NCI-H748 treated with DMSO at 0.1 percent for 48 hours (cell line): ENCODE results near the gene GPR107.
A peak's percentile ranks its signal among the peaks of the same experiment; 100 is the strongest.

Experiments
- DNase-seq: peaks from one replicate; lab custom pipeline; 2025; lab: John Stamatoyannopoulos, UW

GPR107 gene

GRCh38 chr9:130159915-130160670, 106.4 kb downstream of the GPR107 start:
- no peak for DNase-seq

- no peak for DNase-seq
Measured at GRCh38 chr9:130160862-130161470, 107.3 kb downstream of the GPR107 start.

DNA sequence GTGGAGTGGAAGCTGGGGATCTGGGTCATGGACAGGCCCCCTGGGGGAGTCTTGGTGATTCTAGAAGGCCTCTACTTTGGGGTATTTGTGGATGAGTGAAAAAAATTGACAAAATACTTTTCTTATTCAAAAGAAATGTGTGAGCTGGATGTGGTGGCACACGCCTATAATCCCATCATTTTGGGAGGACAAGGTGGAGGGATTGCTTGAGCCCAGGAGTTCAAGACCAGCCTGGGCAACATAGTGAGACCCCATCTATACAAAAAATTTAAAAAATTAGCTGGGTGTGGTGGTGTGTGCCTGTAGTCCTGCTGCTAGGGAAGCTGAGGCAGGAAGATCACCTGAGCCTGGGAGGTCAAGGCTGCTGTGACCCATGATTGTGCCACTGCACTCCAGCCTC, 111.9 kb downstream of the GPR107 start:
- no peak for DNase-seq

GRCh38 chr9:130166399-130166798, 112.7 kb downstream of the GPR107 start:
- no peak for DNase-seq

DNA sequence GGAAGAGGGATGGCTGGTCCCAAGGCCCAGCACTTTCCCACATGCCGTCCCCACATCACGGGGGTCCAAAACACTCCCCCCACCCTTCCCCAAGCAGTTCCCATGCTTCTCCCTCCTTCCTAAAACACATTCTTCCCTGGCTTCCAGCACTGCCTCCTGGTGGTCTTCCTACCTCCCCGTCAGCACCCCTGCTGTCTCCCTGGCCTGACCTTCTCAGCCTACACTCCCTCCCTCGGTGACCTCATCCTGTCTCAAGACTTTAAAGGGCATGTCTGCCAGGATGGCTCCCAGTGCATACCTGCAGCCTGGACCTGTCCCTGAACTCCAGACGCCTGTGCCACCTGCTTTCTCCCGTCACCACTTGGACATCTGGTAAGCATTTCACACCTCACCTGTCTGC, 114.2 kb downstream of the GPR107 start:
- DNase-seq, result no peak

DNA sequence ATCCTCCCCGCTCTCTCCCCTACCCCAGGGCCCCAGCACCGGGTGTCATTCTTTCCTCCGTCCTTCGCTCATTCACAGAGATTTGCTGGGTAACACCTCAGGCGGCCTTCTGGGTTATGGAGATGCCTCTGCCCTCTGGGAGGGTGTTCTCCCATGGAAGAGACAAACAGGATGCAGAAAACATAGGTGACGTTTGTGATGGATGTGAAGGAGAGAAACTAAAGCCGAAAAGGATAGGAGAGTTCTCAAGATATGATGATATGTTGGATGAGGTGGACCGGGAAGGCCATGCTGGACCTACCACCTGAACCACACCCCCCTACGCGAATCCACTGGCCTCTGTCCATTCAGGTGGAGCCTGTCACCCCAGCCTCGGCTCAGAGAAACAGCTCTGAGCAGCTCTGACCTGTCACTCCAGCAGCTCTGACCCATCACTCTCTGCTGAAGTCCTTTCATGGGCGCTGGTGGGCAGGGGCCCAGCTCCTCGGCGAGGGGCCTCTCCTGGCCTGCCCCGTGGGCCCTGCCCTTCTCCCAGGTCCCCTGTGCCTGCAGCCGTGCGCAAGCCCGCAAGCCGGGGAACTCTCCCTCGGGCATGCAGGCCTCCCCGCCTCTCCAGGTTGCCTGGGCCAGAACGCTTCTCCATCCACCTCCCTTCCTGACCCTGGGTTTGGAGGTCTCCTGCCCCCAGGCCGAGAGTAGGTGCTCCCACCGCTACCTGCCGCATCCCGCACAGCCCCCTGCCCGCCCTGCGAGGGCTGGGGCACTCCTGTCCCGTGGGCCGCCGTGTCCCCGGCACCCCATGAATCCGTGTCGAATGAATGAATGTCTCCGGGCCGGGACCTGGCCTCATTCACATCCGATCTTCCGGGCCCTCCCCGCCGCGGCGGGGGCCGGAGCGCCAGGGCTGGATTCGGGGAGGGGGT, 117.8 kb downstream of the GPR107 start:
- no peak for DNase-seq

GRCh38 chr9:130172161-130172857, 118.6 kb downstream of the GPR107 start, which contains the start of gene NCS1:
NCS1 (plus strand) TSS chr9:130172404; CDS start chr9:130172664, 260 bp downstream.
- peak; percentile 33 for DNase-seq

- DNase-seq, result no peak
Measured at GRCh38 chr9:130172858-130173665, 119.4 kb downstream of the GPR107 start.

DNA sequence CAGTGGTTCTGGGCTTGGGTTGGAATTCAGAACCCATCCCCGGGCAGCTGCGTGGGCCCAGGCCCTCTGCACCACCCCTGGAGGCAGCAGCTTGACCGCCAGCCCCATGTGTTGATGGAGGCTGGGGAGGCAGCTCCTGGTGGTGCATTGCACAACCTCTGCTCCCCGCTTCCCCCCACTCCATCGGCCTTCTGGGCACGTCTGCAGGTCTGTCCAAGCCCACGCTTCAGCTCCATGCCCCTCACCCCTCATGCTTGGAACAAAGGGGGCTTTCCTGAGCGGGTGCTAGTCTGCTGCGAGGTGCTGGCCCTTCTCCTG, 119.9 kb downstream of the GPR107 start:
- DNase-seq, result no peak

- DNase-seq, result no peak
Measured at GRCh38 chr9:130174025-130174424, 120.3 kb downstream of the GPR107 start.

DNA sequence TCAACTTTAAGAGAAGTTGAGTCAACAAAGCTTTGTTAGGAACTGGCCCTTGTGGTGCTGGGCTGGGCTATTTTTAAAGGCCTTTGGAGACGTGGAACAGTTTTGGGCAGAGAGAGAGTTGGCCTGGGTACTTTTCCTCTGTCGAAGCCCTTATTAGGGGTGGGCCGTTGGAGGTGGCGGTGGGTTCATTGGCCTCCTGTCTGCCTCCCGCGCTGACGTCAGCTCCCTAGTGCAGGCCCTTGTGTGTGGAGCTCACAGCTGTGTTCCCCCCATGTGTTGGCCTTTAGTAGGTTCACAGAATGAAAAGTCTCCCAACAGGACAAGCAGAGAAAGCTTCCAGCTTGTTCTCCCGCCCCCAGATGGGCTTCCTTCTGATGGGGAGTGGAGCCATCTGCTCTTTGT, 121.2 kb downstream of the GPR107 start:
- DNase-seq, result no peak

DNA sequence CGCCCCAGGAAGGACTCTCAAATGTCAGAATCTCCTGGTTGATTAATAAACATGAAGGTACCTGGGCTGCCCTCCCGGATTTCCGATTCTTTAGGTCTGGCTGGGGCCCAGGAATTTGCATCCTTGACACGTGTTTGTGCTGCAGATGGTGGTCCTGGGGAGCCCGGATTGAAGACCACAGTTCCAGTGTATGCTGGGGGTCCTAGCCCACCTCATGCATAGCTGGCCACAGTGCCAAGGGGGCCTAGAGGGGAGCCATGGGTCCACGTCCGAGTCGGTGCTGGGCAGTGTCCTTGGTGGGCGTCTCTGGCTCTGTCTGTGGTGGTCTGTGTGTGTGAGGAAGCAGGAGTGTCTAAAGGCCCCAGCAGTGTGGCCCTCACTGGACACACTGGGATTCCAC, 121.6 kb downstream of the GPR107 start:
- no peak for DNase-seq

DNA sequence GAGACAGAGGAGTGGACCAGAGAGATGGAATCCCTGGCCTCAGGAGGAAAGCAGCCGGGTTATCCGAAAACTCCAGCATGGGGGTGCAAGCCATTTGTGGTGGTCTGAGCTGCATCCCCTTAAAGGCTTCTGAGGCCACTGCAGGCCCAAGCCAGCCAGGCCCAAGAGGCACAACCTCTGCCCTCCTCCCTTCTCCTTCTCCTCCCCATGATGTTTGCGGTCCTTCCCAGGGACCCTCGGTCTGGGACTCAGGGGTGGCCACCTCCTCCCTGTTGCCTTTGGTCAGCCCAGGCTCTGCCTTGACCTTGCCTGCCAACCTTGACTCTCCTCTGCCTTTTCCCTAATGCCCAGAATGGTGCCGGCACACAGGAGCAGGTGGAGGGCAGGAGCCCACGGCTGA, 123.1 kb downstream of the GPR107 start:
- no peak for DNase-seq

DNA sequence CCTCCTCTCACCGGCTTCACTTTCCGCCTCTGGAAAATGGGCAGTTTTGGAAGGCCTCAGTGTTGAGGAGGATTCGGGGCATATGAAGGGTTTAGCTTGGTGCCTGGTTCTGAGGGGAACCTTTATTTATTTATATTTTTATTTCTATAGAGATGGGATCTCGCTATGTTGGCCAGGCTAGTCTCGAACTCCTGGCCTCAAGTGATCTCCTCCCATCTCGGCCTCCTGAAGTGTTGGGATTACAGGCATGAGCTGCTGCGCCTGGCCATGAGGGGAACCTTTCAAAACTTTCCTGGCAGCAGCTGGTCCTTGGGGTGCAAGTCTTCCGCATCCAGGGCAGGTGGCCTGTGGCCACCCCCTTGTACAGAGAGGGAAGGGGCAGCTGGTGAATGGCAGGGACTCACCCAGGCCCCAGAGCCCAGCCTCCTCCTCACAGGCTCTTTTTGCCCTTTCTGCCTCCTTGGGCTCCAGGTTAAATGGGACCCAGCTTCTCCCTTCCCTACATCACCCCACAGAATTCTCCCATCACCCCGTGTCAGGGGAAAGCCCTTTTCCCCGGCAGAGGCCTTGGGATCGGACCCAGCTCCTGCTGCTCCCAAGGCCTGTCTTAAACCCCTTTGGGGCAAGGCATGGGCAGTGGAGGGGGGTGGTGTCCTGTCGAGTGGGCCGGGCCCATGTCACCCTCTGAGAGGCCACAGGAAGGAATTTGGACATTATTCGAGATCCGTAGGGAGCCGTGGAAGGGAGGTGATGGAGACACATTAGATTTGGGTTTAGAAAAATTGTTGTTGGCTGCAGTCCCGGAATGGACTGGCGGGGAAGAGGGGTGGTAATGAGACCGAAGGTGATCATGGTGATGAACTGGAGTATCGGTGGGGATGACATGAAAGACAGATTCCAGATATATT, 124.4 kb downstream of the GPR107 start:
- DNase-seq, result no peak

DNA sequence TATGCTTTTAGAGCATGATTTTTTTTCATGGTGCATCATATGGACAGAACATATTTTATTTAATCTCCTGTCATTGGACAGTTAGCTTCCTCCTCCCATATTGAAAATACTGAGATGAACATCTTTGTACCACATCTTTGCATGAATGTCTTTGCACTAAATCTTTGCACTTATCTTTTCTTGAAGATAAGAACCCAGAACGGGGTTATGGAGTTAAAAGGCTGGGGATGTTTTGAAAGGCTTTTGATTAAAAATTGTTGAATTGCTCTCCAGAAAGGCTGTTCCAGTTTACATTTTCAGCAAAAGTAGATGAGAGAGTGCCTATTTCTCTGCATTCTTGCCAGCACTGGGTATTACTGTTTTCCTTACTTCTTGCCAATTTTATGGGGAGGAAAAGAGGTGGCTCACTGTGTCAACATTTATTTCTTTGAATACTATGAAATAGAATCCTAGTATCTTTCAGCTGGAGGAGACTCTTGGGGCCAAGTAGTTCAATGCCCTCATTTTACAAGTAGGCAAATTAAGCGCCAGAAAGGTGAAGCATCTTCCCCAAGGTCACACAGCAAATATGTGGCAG, 125.7 kb downstream of the GPR107 start:
- no peak for DNase-seq

- no peak for DNase-seq
Measured at GRCh38 chr9:130180516-130180915, 126.8 kb downstream of the GPR107 start.

DNA sequence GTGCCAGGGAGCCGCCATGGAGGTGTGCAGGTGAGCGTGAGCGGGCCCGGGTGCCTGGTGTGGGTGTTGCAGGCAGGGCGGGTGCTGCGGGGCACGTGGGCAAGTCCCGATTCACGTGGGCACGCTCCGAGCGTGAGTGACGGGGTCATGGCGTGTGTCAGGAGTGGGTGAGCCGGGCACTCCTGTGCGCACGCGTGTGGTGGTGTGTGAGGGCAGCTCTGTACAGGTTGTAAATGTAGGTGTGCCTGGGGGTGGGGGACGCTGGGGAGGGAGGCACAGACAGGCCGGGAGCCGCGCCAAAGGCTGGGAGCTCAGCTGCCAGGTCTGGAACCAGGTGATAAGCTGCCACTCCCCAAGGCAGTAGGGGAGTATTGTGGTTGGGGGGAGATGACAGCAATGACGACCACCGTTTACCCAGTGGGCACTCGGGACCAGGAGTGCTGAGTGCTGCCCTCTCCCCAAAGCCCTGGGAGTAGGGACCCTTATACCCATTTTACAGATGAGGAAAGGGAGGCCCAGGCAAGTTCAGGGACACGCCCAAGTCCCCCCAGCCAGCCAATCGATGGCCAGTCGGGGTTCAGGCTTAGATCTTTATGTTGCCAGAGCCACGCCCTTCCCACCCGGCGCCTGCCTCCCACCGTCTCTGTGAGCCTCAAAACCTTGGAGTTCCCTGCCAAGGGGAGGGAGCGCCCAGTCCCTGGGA, 128.1 kb downstream of the GPR107 start:
- no peak for DNase-seq

- DNase-seq, result no peak
Measured at GRCh38 chr9:130182381-130182909, 128.7 kb downstream of the GPR107 start.
